K562 (cell line): ENCODE data around the gene ARL4C.

Experiments
- EZH2 ChIP-seq: IDR thresholded peaks from 2 replicates; pipeline ENCODE4 v1.6.1; 2012; ENCODE audit warnings: low read depth, mild to moderate bottlenecking, inconsistent platforms, low read length, borderline replicate concordance
- MAZ ChIP-seq, 2 experiments: fragments of 450-650 bp in 1 of 2; sonication (generic) in 1 of 2; formaldehyde crosslinking; IDR thresholded peaks in 1 of 2; conservative IDR thresholded peaks in 1 of 2; 2 replicates each; pipeline versions ENCODE4 v1.4.0 to v1.5.0; 2020; ENCODE audit warnings: mild to moderate bottlenecking in 1 of 2, missing genetic modification reagents in 1 of 2
- NELFE ChIP-seq: IDR thresholded peaks from 2 replicates; pipeline ENCODE4 v1.6.1; 2011; ENCODE audit warnings: mild to moderate bottlenecking; ENCODE audit not compliant: insufficient read depth, insufficient read length
- POLR2A ChIP-seq: fragments of 450-650 bp; conservative IDR thresholded peaks from 2 replicates; pipeline ENCODE4 v1.6.1; 2016
- POU5F1 ChIP-seq: fragments of 150-350 bp; IDR thresholded peaks from 2 replicates; pipeline ENCODE4 v1.6.1; 2014; ENCODE audit warnings: borderline replicate concordance, low read length, low read depth, mild to moderate bottlenecking; ENCODE audit not compliant: partially characterized antibody
- STAT5A ChIP-seq: IDR thresholded peaks from 2 replicates; pipeline ENCODE4 v1.6.1; 2012; ENCODE audit warnings: low read length, inconsistent platforms, borderline replicate concordance
- XRCC3 ChIP-seq: fragments of 450-650 bp; IDR thresholded peaks from 2 replicates; pipeline ENCODE4 v1.6.1; 2017; ENCODE audit warnings: mild to moderate bottlenecking, moderate library complexity
- TF ChIP-seq, protein P1 (sequence below), 3 experiments: IDR thresholded peaks in 2 of 3; conservative IDR thresholded peaks in 1 of 3; 2 replicates each; pipeline ENCODE4 v1.5.1; 2011 to 2012; ENCODE audit warnings: low read length in 3 of 3, mild to moderate bottlenecking in 3 of 3, control low read depth in 2 of 3, improper control_type of control experiment in 1 of 3, inconsistent platforms in 1 of 3, low read depth in 1 of 3, mixed read lengths in 1 of 3, moderate library complexity in 1 of 3; ENCODE audit not compliant: insufficient read depth in 2 of 3
- TF ChIP-seq, protein P2 (sequence below): sonication (generic); formaldehyde crosslinking; IDR thresholded peaks from 2 replicates; pipeline ENCODE4 v1.9.0; 2022; ENCODE audit warnings: mild to moderate bottlenecking, missing genetic modification reagents

DNA sequence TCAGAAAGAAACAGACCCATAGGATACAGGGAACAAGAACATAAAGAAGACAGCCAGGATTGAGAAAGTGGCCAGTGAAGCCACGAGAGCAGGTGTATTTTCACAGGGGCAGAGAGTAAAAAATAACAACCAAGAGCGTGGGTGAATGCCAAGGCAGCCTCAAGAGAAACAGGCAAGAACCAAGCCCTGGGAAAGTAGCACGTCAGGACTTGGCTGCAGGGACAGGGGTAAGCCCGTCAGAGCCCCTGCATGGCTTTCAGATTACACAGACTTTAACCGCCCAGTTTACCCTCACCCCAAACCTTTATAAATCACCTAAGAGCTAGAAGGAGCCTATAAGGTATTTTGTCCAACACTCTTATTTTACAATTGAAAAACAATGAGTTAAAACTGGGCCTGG is 43.7 kb downstream of the ARL4C start:
- TF ChIP-seq POLR2A (no peak), MAZ (CRISPR knock-in tag; conservative IDR thresholded peaks at IDR 0.05 in 1 of 2, IDR thresholded peaks at IDR 0.05 in 1 of 2) (no peak), STAT5A (no peak), XRCC3 (no peak), POU5F1 (no peak), EZH2 (no peak), NELFE (no peak)
- TF ChIP-seq, protein P1, sequence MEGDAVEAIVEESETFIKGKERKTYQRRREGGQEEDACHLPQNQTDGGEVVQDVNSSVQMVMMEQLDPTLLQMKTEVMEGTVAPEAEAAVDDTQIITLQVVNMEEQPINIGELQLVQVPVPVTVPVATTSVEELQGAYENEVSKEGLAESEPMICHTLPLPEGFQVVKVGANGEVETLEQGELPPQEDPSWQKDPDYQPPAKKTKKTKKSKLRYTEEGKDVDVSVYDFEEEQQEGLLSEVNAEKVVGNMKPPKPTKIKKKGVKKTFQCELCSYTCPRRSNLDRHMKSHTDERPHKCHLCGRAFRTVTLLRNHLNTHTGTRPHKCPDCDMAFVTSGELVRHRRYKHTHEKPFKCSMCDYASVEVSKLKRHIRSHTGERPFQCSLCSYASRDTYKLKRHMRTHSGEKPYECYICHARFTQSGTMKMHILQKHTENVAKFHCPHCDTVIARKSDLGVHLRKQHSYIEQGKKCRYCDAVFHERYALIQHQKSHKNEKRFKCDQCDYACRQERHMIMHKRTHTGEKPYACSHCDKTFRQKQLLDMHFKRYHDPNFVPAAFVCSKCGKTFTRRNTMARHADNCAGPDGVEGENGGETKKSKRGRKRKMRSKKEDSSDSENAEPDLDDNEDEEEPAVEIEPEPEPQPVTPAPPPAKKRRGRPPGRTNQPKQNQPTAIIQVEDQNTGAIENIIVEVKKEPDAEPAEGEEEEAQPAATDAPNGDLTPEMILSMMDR (IDR thresholded peaks at IDR 0.05 in 2 of 3, conservative IDR thresholded peaks at IDR 0.05 in 1 of 3; ENCODE audit: insufficient read depth in 2 of 3, low read depth in 1 of 3, low read length in 3 of 3), result no peak
- TF ChIP-seq, protein P2, sequence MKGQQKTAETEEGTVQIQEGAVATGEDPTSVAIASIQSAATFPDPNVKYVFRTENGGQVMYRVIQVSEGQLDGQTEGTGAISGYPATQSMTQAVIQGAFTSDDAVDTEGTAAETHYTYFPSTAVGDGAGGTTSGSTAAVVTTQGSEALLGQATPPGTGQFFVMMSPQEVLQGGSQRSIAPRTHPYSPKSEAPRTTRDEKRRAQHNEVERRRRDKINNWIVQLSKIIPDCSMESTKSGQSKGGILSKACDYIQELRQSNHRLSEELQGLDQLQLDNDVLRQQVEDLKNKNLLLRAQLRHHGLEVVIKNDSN (CRISPR knock-in tag), result no peak
